ENCODE data around the gene YLPM1. TPM values are rescaled to one million over a fixed set of nuclear protein-coding genes. Genes with fewer than 3 reads are reported as not detected.

Gene YLPM1
- total RNA-seq, 1 donor from 2014 or later: 55.9 TPM

- Histone ChIP-seq H3K9ac (no peak overlapping the region), H3K9me3 (ENCODE audit: low read depth) (no peaks in the 10 kb centered on the region), H3K36me3 (no peaks in the 10 kb centered on the region), H3K4me3 (no peak overlapping the region), H3F3A (ENCODE audit: low read depth) (no peaks in the 10 kb centered on the region), H3K27ac (no peak overlapping the region), H3K4me2 (no peak overlapping the region), H3K27me3 (no peaks in the 10 kb centered on the region), H2AFZ (replicated peaks) (no peak overlapping the region), H4K20me1 (ENCODE audit: low read depth) (no peaks in the 10 kb centered on the region), H3K79me2 (ENCODE audit: low read depth) (no peaks in the 10 kb centered on the region), H3K4me1 (no peaks in the 10 kb centered on the region)
- TF ChIP-seq EZH2phosphoT487 (IDR thresholded peaks at IDR 0.05) (no peak), EZH2 (IDR thresholded peaks at IDR 0.05) (no peak), CTCF (IDR thresholded peaks at IDR 0.05) (no peak)
- no peak overlapping the region for H3K4me3 Mint-ChIP-seq
- H3K27me3 Mint-ChIP-seq (ENCODE audit: insufficient read depth, low read depth): peaks cover 7% of the 10 kb centered on the region
- H3K27ac Mint-ChIP-seq: no peak overlapping the region
- no peaks in the 10 kb centered on the region for H3K4me1 Mint-ChIP-seq
- DNase-seq (ENCODE audit: low spot score): no peak
- no peaks in the 10 kb centered on the region for H3K9me3 Mint-ChIP-seq
- H3K36me3 Mint-ChIP-seq: no peaks in the 10 kb centered on the region
Measured at GRCh38 chr14:74866708-74867389, 103.7 kb downstream of the YLPM1 start.

GRCh38 chr14:74867673-74868072, 104.6 kb downstream of the YLPM1 start:
- Histone ChIP-seq H3K27ac (no peak overlapping the region), H3K4me3 (no peak overlapping the region), H3K9me3 (ENCODE audit: low read depth) (no peaks in the 10 kb centered on the region), H3K4me1 (no peaks in the 10 kb centered on the region), H3K4me2 (no peak overlapping the region), H4K20me1 (ENCODE audit: low read depth) (no peaks in the 10 kb centered on the region), H3F3A (ENCODE audit: low read depth) (no peaks in the 10 kb centered on the region), H3K9ac (no peak overlapping the region), H3K36me3 (no peaks in the 10 kb centered on the region), H3K79me2 (ENCODE audit: low read depth) (no peaks in the 10 kb centered on the region), H3K27me3 (no peaks in the 10 kb centered on the region), H2AFZ (replicated peaks) (no peak overlapping the region)
- H3K4me3 Mint-ChIP-seq: no peak overlapping the region
- no peak overlapping the region for H3K27ac Mint-ChIP-seq
- peaks cover 7% of the 10 kb centered on the region for H3K27me3 Mint-ChIP-seq (ENCODE audit: insufficient read depth, low read depth)
- no peaks in the 10 kb centered on the region for H3K36me3 Mint-ChIP-seq
- H3K9me3 Mint-ChIP-seq: no peaks in the 10 kb centered on the region
- no peak for DNase-seq (ENCODE audit: low spot score)
- TF ChIP-seq EZH2phosphoT487 (IDR thresholded peaks at IDR 0.05) (no peak), CTCF (IDR thresholded peaks at IDR 0.05) (no peak), EZH2 (IDR thresholded peaks at IDR 0.05) (no peak)
- H3K4me1 Mint-ChIP-seq: no peaks in the 10 kb centered on the region

GRCh38 chr14:74868739-74869138, 105.6 kb downstream of the YLPM1 start:
- H3K27ac Mint-ChIP-seq: no peak overlapping the region

More at GRCh38 chr14:74868739-74869138, 105.6 kb downstream of the YLPM1 start:
- no peak overlapping the region for H3K4me3 ChIP-seq
- H3K4me1 ChIP-seq: no peaks in the 10 kb centered on the region
- Mint-ChIP-seq H3K9me3 (no peaks in the 10 kb centered on the region), H3K4me1 (no peaks in the 10 kb centered on the region), H3K27me3 (ENCODE audit: insufficient read depth, low read depth) (peaks cover 5% of the 10 kb centered on the region), H3K36me3 (no peaks in the 10 kb centered on the region), H3K4me3 (no peak overlapping the region)
- H3K4me2 ChIP-seq: no peak overlapping the region
- no peaks in the 10 kb centered on the region for H3K9me3 ChIP-seq (ENCODE audit: low read depth)
- H3K79me2 ChIP-seq (ENCODE audit: low read depth): no peaks in the 10 kb centered on the region
- H4K20me1 ChIP-seq (ENCODE audit: low read depth): no peaks in the 10 kb centered on the region
- H3K27me3 ChIP-seq: no peaks in the 10 kb centered on the region
- no peak overlapping the region for H3K9ac ChIP-seq
- no peak overlapping the region for H2AFZ ChIP-seq (replicated peaks)
- no peak overlapping the region for H3K27ac ChIP-seq
- no peaks in the 10 kb centered on the region for H3K36me3 ChIP-seq
- TF ChIP-seq EZH2phosphoT487 (IDR thresholded peaks at IDR 0.05) (no peak), EZH2 (IDR thresholded peaks at IDR 0.05) (no peak), CTCF (IDR thresholded peaks at IDR 0.05) (no peak)
- H3F3A ChIP-seq (ENCODE audit: low read depth): no peaks in the 10 kb centered on the region
- no peak for DNase-seq (ENCODE audit: low spot score)

All from neural progenitor cell (in vitro differentiated cells).